HL-60/S4 treated with phorbol 12-myristate 13-acetate at 8.2 ng/mL for 4 days and 3 days (cell line): ENCODE measurements around the gene MAX.

Experiments used
- in situ Hi-C: fragments of 300-500 bp; cut with MboI; formaldehyde crosslinking; loops from 2 replicates; pipeline ENCODE4 v1.15.0; 2022; ENCODE audit warnings: low sequenced_read_pairs

The MAX gene

GRCh38 chr14:65074449-65075150, 27.7 kb downstream of the MAX start:
- in situ Hi-C loops, result no loop called here

GRCh38 chr14:65073605-65074201, 28.6 kb downstream of the MAX start:
- in situ Hi-C loops, result no loop called here

GRCh38 chr14:65072937-65073336, 29.4 kb downstream of the MAX start:
- in situ Hi-C loops, result no loop called here

- in situ Hi-C loops, result no loop called here
Measured at GRCh38 chr14:65072256-65072655, 30.1 kb downstream of the MAX start.

GRCh38 chr14:65071544-65071943, 30.8 kb downstream of the MAX start:
- in situ Hi-C loops, result no loop called here

- in situ Hi-C loops, result no loop called here
Measured at GRCh38 chr14:65070471-65070976, 31.8 kb downstream of the MAX start.

GRCh38 chr14:65069874-65070413, 32.4 kb downstream of the MAX start:
- in situ Hi-C loops, result no loop called here

GRCh38 chr14:65065719-65066118, 36.6 kb downstream of the MAX start:
- in situ Hi-C loops, result no loop called here

GRCh38 chr14:65062096-65063075, 39.9 kb downstream of the MAX start:
- in situ Hi-C loops, result no loop called here

- in situ Hi-C loops, result no loop called here
Measured at GRCh38 chr14:65057695-65058094, 44.6 kb downstream of the MAX start.

- in situ Hi-C loops, result no loop called here
Measured at GRCh38 chr14:65054471-65055085, 47.7 kb downstream of the MAX start.

GRCh38 chr14:65053466-65053865, 48.9 kb downstream of the MAX start:
- in situ Hi-C loops, result no loop called here

- in situ Hi-C loops, result no loop called here
Measured at GRCh38 chr14:65052832-65053231, 49.5 kb downstream of the MAX start.

GRCh38 chr14:65045709-65046108, 56.6 kb downstream of the MAX start:
- in situ Hi-C loops, result no loop called here

GRCh38 chr14:65045006-65045405, 57.3 kb downstream of the MAX start:
- in situ Hi-C loops, result no loop called here

- in situ Hi-C loops, result no loop called here
Measured at GRCh38 chr14:65044596-65044959, 57.7 kb downstream of the MAX start.

- in situ Hi-C loops, result no loop called here
Measured at GRCh38 chr14:65043893-65044595, 58.3 kb downstream of the MAX start.

- in situ Hi-C loops, result no loop called here
Measured at GRCh38 chr14:65042731-65043372, 59.5 kb downstream of the MAX start.

- in situ Hi-C loops, result no loop called here
Measured at GRCh38 chr14:65042296-65042695, 60.0 kb downstream of the MAX start.
